ENCODE data around the gene CNTN5. TPM values are rescaled to one million over a fixed set of nuclear protein-coding genes. Genes with fewer than 3 reads are reported as not detected.
A peak's percentile ranks its signal among the peaks of the same experiment; 100 is the strongest.
"Not testable (repeated sequence)": the region's sequence is repeated elsewhere in the genome, so short reads cannot be mapped to it uniquely, and the experiment has no call there.

The CNTN5 gene
- total RNA-seq, 1 experiment from 2014 or later: 1.6 TPM

GRCh38 chr11:100232006-100232405 is 1211.3 kb downstream of the CNTN5 start:
- peak; percentile 68 for DNase-seq (ENCODE audit: low read depth)
- in situ Hi-C loops (cut with HindIII; ENCODE audit: low pct_unique_long_range_greater_than_20kb, low sequenced_read_pairs): no loop called here

- no peak for DNase-seq (ENCODE audit: low read depth)
These were observed 1214.3 kb downstream of the CNTN5 start for GRCh38 chr11:100235085-100235484.

GRCh38 chr11:100240025-100240539 is 1219.3 kb downstream of the CNTN5 start:
- no peak for DNase-seq (ENCODE audit: low read depth)
- in situ Hi-C loops (cut with HindIII; ENCODE audit: low pct_unique_long_range_greater_than_20kb, low sequenced_read_pairs): no loop called here

More at GRCh38 chr11:100235085-100235484, 1214.3 kb downstream of the CNTN5 start:
- in situ Hi-C loops (cut with HindIII; ENCODE audit: low pct_unique_long_range_greater_than_20kb, low sequenced_read_pairs): no loop called here

GRCh38 chr11:100247704-100248103 is 1227.0 kb downstream of the CNTN5 start:
- no peak for DNase-seq (ENCODE audit: low read depth)
- in situ Hi-C loops (cut with HindIII; ENCODE audit: low pct_unique_long_range_greater_than_20kb, low sequenced_read_pairs): no loop called here

- DNase-seq (ENCODE audit: low read depth); in situ Hi-C loops (cut with HindIII; ENCODE audit: low pct_unique_long_range_greater_than_20kb, low sequenced_read_pairs): not testable (repeated sequence)
These were observed 1236.6 kb downstream of the CNTN5 start for GRCh38 chr11:100257238-100257803.

- no peak for DNase-seq (ENCODE audit: low read depth)
- in situ Hi-C loops (cut with HindIII; ENCODE audit: low pct_unique_long_range_greater_than_20kb, low sequenced_read_pairs): no loop called here
These were observed 1248.8 kb downstream of the CNTN5 start for GRCh38 chr11:100269516-100269915.

GRCh38 chr11:100273066-100273815 is 1252.5 kb downstream of the CNTN5 start:
- DNase-seq (ENCODE audit: low read depth): no peak
- in situ Hi-C loops (cut with HindIII; ENCODE audit: low pct_unique_long_range_greater_than_20kb, low sequenced_read_pairs): no loop called here

GRCh38 chr11:100274466-100274865 is 1253.7 kb downstream of the CNTN5 start:
- in situ Hi-C loops (cut with HindIII; ENCODE audit: low pct_unique_long_range_greater_than_20kb, low sequenced_read_pairs); DNase-seq (ENCODE audit: low read depth): not testable (repeated sequence)

- in situ Hi-C loops (cut with HindIII; ENCODE audit: low pct_unique_long_range_greater_than_20kb, low sequenced_read_pairs): no loop called here
These were observed 1274.0 kb downstream of the CNTN5 start for GRCh38 chr11:100294748-100295147.

GRCh38 chr11:100296051-100296679 is 1275.4 kb downstream of the CNTN5 start:
- in situ Hi-C loops (cut with HindIII; ENCODE audit: low pct_unique_long_range_greater_than_20kb, low sequenced_read_pairs): no loop called here
- DNase-seq (ENCODE audit: low read depth): no peak

More at GRCh38 chr11:100294748-100295147, 1274.0 kb downstream of the CNTN5 start:
- DNase-seq (ENCODE audit: low read depth): no peak

GRCh38 chr11:100297516-100297915 is 1276.8 kb downstream of the CNTN5 start:
- DNase-seq (ENCODE audit: low read depth): peak; percentile 28
- in situ Hi-C loops (cut with HindIII; ENCODE audit: low pct_unique_long_range_greater_than_20kb, low sequenced_read_pairs): no loop called here

GRCh38 chr11:100302824-100303223 is 1282.1 kb downstream of the CNTN5 start:
- DNase-seq (ENCODE audit: low read depth): no peak
- in situ Hi-C loops (cut with HindIII; ENCODE audit: low pct_unique_long_range_greater_than_20kb, low sequenced_read_pairs): no loop called here

GRCh38 chr11:100303897-100304296 is 1283.1 kb downstream of the CNTN5 start:
- DNase-seq (ENCODE audit: low read depth): no peak
- in situ Hi-C loops (cut with HindIII; ENCODE audit: low pct_unique_long_range_greater_than_20kb, low sequenced_read_pairs): no loop called here

GRCh38 chr11:100308202-100308601 is 1287.5 kb downstream of the CNTN5 start:
- in situ Hi-C loops (cut with HindIII; ENCODE audit: low pct_unique_long_range_greater_than_20kb, low sequenced_read_pairs): no loop called here
- DNase-seq (ENCODE audit: low read depth): no peak

- DNase-seq (ENCODE audit: low read depth): no peak
- in situ Hi-C loops (cut with HindIII; ENCODE audit: low pct_unique_long_range_greater_than_20kb, low sequenced_read_pairs): no loop called here
These were observed 1295.2 kb downstream of the CNTN5 start for GRCh38 chr11:100315946-100316345.

GRCh38 chr11:100316952-100317351 is 1296.2 kb downstream of the CNTN5 start:
- DNase-seq (ENCODE audit: low read depth): no peak
- in situ Hi-C loops (cut with HindIII; ENCODE audit: low pct_unique_long_range_greater_than_20kb, low sequenced_read_pairs): no loop called here

- in situ Hi-C loops (cut with HindIII; ENCODE audit: low pct_unique_long_range_greater_than_20kb, low sequenced_read_pairs): no loop called here
- no peak for DNase-seq (ENCODE audit: low read depth)
These were observed 1298.9 kb downstream of the CNTN5 start for GRCh38 chr11:100319691-100320090.

- peak; percentile 59 for DNase-seq (ENCODE audit: low read depth)
- in situ Hi-C loops (cut with HindIII; ENCODE audit: low pct_unique_long_range_greater_than_20kb, low sequenced_read_pairs): no loop called here
These were observed 1308.0 kb downstream of the CNTN5 start for GRCh38 chr11:100328626-100329340.

GRCh38 chr11:100329352-100329751 is 1308.6 kb downstream of the CNTN5 start:
- in situ Hi-C loops (cut with HindIII; ENCODE audit: low pct_unique_long_range_greater_than_20kb, low sequenced_read_pairs): no loop called here
- no peak for DNase-seq (ENCODE audit: low read depth)

Data from Caki2 (cell line).